ENCODE measurements around the gene SLC10A3. TPM values are rescaled to one million over a fixed set of nuclear protein-coding genes. Genes with fewer than 3 reads are reported as not detected.

The SLC10A3 gene
- polyA plus RNA-seq, 1 donor = 15.2 TPM

DNA sequence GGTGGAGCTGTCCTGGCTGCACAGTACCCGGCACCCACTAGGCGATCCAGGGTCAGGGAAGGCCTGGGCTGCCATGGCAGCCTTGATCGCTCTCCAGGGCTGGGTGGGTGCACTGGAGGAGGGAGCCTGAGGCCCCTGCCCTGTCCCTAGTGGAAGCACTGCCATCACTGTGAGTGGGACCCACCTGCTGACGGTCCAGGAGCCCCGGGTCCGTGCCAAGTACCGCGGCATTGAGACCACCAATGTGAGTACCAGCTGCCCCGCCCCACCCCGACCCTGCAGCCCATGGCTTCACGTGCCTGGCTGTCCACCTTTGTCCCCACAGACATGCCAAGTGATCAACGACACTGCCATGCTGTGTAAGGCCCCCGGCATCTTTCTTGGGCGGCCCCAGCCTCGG, 23.5 kb downstream of the SLC10A3 start:
- DNase-seq = no peak

DNA sequence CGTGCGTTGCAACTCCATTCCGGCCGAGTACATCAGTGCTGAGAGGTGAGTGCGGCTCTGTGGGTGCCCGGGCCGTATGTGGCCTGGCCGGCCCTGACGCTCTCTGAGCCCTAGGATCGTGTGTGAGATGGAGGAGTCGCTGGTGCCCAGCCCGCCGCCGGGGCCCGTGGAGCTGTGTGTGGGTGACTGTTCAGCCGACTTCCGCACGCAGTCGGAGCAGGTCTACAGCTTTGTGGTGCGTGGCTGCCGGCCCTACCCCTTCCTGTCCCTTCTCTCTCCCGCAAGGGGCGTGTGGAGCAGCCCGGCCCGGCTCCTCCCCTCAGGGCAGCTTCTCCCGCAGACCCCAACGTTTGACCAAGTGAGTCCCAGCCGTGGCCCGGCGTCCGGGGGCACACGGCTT, 24.4 kb downstream of the SLC10A3 start:
- no peak for DNase-seq

DNA sequence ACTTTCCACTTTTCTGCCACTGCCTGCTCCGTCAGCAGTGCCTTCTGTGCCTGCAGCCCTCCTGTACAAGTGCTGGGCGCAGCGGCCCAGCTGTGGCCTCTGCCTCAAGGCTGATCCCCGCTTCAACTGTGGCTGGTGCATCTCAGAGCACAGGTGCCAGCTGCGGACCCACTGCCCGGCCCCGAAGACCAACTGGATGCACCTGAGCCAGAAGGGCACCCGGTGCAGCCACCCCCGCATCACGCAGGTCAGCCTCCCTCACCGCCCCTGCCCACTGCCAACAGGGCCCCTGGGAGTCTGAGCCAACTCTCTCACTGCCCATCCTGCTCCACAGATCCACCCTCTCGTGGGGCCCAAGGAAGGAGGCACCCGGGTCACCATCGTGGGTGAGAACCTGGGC, 24.8 kb downstream of the SLC10A3 start:
- no peak for DNase-seq

DNA sequence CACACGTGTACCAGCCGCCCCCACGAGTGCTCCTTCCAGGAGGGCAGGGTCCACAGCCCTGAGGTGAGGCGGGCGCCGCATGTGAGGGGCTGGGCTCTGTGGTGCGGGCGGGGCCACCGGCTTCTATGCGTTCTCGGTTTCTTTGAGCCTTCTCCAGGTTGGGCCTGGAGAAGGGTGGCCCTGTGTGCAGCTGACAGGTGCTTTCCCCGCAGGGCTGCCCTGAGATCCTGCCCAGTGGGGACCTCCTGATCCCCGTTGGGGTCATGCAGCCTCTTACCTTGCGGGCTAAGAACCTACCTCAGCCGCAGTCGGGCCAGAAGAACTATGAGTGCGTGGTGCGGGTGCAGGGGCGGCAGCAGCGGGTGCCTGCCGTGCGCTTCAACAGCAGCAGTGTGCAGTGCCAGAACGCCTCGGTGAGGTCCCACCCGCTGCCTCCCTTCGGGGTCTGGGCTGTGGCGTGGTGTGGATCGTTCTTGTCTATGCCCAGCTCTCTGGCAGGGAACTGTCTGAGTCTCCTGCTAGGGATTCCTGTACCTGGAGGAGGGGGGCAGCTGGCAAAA, 25.5 kb downstream of the SLC10A3 start:
- DNase-seq = no peak

DNA sequence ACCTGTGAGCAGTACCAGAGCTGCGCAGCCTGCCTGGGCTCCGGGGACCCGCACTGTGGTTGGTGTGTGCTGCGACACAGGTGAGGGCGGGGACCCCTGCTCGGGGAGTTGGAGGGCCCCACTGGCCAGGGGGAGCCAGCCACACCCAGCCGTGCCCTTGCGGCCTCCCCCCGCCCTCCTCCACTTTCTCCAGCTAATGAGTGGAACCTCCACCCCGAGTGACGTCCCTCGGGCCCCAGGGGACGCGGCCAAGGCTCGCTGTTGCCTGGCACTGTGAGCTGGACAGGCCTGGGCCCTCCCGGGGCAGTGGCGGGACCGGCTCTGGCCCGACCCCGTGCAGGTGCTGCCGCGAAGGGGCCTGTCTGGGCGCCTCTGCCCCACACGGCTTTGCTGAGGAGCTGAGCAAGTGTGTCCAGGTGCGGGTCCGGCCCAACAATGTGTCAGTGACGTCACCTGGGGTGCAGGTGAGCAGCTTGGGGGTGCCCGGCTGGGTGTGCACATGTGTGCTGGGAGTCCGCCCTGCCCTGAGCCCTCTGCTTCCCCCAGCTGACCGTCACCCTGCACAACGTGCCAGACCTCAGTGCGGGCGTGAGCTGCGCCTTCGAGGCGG, 26.7 kb downstream of the SLC10A3 start:
- no peak for DNase-seq

DNA sequence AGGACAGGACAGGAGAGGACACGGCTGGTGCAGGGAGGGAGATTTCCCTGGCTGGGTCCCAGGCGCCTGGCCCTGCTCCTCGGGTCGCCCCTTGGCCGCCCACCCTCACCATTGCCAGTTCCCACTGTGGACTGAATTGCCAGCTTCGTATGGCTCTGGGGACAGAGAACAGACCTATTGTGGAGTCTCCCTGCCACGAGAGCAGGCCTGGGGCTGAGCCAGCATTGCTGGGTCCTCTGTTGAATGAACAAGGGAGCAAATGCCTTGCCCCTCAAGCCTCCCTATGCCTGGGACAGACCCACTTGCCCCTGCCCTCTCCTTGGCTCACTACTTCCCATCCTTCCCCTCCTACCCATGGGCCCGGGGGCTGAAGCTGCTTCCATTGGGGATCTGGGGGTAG, 28.0 kb downstream of the SLC10A3 start:
- DNase-seq = no peak

DNA sequence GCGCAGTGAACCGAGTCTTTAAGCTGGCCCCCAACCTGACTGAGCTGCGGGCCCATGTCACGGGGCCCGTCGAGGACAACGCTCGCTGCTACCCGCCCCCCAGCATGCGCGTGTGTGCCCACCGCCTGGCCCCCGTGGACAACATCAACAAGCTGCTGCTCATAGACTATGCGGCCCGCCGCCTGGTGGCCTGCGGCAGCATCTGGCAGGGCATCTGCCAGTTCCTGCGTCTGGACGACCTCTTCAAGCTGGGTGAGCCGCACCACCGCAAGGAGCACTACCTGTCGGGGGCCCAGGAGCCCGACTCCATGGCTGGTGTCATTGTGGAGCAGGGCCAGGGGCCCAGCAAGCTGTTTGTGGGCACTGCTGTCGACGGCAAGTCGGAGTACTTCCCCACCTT, 30.1 kb downstream of the SLC10A3 start:
- DNase-seq = no peak

DNA sequence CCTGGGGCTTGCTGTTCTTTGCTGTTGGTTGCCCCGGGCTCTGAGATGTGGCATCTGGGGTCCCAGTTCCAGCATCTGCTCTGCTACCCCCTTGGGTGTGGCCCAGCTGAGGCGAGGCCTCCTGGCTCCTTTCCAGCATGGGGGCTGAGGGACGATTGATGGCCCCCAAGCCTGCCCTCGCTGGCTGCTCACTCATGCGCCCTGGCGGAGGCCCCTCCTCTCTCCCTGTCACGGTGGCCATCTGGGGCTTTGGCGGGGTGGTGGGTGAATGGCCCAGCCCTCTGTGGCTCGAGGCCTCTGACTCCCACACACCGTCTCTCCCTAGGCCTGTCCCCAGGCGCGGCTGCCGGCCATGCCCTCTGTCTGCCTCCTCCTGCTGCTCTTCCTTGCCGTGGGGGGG, 30.6 kb downstream of the SLC10A3 start:
- no peak for DNase-seq

DNA sequence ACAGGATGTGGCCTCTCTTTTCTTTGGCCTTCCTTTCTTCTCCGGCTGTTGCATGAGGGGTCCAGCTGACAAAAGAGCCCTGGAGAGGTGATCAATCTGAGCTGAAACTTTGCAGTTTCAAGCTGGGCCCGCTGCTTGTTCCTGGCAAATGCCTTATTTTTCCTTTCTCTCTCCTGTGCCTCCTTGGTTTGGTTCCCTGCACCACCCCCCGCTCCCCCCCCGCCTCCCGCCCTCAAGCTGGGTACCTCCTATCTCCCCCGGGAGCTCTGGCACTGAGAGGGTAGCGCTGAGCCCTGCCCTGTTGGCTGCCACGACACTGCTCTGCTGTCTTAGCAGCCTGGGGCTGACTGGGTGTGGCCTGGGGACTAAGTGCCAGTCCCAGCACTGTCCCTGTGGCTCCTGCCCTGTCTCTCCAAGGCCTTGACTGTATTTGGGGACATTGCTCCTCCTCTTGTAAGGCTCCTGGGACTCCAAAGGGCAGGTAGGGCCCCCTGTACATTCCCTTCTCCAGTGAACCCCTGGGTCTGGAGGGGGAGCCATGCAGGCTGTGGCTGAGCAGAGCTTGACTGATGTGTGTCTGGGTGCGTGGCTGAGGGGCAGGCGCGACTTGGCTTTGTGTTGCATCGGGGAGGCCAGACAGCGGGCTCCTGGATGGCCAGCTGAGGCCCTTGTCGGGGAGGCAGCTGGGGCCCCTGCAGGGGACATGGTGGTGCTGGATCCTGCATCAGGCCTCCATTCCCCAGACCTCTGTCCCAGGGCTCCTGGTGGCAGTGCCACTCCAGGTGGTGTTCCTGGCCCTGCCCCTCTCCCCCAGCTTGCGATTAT, 31.3 kb downstream of the SLC10A3 start:
- DNase-seq = no peak

DNA sequence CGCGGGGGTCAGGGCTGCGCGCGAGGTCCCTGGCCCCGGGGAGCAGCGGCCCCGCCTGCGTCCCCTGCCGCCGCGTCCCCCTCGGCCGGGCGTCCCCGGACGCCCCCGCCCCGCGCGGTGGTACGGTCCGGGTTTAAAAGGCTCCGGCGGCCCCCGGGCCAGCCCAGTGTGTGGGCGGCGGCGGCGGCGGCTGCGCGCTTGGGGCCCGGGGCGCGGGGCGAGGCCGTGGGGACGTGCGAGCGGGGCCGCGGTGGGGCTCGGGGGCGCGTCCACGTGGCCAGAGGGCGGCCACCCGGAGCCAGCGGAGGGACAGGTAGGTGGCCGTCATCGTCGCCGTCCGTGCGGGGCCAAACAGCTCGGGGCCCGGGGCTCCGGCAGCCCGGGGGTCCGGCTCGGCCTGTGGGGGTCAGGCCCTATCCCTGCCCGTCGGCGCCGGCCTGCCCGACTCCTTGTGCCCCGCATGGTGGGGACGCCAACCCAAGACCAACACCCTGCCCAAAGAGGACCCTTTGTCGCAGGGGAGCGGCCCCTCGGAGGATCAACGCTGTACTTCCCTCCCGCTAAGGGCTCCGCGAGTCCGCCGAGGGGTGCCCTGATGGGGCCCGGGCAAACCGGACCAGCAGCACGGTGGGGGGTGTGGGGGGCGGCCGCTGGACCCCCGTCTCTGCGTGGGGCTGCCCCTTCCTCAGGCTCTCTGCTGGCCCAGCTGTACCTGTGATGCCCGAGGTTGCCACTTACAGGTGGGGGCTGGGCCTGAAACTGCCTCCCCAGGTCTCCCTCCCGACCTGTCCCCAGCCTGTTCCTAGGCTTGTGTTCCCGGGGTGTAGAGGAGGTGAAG, 32.1 kb downstream of the SLC10A3 start, which contains the start of gene PLXNA3:
PLXNA3 (plus strand) TSS at position 166 of the 838 bp plus-strand sequence. CDS start 1,903 bp downstream, outside the sequence.
- DNase-seq = no peak

DNA sequence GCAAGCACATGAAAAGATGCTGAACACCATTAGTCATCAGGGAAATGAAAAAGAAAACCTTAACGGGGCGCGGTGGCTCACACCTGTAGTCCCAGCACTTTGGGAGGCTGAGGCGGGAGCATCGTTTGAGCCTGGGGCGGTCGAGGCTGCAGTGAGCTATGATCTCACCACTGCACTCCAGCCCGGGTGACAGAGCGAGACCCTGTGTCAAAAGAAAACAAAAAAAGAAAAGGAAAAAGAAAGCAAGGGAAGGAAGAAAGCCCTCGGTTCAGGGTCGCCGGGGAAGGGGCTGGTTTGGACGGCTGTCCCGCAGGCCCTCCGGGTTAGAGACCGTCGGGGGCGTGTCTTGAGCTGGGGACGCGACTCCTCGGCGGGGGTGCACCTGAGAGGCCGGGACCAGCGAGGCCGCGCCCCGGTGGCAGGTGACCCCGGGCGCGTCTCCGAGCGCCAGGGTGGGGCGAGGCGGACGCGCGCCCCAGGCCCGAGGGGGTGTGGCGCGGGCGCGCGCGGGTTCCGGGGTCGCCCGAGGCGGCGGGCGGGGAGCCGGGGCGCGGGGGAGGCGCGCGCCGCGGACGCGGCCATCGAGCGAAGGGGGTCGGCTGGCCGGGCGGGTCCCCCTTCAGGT, 32.8 kb downstream of the SLC10A3 start:
- DNase-seq = no peak

DNA sequence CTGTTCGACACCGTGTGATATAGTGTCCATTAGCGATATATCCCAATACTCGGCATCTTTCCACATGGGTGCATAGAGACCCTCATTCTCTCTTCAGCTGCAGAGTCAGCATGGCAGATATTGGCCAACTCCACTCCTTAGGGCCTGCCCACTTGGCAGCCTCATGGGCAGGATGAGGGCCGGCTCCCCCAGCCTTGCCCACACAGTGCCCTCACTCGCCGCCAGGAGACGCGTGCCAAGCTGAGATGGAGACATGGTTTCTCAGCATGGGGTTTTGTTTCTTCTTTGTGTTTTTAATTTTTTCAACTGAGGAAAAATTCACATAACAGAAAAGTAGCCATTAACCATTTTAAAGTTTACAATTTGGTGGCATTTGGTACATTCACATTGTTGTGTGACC, 37.6 kb downstream of the SLC10A3 start:
- no peak for DNase-seq

DNA sequence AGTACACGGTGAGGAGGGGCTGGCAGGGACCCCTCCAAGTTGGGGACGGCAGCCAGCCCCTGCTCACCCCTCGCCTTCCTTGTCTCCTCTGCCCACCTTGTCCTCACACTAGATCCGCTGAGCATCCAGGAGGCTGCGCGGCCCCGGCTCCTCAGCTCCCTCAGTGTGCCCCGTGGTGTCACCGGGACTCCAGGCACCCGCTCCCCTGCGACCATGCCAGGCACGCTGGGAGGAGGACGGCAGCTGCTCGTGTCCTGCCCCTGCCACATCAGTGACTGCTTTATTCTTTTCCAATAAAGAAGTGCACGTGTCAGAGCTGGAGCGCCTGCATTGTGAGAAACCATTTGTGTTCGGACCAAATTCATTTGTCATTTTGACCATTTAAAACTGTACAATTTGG, 40.1 kb downstream of the SLC10A3 start:
- no peak for DNase-seq

DNA sequence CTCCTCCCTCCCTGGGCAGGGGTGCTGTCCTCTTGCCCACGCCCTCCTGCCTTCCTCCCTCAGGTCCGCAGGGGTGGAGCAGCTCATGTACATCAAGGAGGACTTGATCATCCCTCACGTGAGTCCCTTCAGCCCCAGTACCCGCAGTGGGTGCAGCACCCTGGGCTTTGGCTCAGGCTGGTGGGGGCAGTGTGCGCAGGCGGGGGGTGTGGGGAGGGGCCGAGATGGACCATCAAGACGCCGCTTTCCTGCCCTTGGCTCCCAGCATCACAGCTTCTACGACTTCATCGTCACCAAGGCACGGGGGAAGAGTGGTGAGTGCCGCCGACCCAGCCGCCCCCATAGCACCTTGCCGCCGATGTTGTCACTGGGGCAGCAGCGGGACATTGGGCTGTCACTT, 40.8 kb downstream of the SLC10A3 start:
- no peak for DNase-seq

DNA sequence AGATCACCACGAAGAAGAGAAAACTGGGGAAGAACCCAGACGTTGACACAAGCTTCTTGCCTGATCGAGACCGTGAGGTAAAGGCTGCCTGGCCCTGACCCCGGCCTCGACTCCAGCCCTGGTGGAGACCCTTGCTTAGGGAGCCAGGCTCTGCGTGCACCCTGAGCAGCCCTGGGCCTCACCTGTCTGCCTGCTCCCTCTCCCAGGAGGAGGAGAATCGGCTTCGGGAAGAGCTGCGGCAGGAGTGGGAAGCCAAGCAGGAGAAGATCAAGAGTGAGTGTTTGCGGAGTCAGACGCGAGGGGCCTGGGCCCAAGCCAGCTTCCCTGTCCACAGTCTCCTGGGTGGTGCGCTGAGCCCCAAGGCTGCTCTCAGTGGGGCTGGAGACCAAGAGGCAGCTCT, 41.9 kb downstream of the SLC10A3 start:
- no peak for DNase-seq

DNA sequence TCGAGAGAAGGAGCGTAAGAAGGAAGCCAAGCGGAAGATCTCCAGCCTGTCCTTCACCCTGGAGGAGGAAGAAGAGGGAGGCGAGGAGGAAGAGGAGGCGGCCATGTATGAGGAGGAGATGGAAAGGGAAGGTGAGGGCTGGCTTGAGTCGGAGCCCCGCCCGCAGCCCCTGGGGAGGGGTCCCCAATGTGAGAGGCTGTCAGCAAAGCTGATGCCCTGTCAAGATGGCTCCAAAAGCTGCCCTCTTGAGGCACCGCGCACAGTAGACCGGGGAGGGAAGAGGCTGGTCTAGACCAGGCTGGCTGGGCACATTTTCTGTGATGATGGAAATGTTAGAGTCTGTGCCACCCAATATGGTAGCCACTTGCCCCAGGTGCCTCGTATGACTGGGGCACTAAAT, 44.0 kb downstream of the SLC10A3 start:
- DNase-seq = no peak

DNA sequence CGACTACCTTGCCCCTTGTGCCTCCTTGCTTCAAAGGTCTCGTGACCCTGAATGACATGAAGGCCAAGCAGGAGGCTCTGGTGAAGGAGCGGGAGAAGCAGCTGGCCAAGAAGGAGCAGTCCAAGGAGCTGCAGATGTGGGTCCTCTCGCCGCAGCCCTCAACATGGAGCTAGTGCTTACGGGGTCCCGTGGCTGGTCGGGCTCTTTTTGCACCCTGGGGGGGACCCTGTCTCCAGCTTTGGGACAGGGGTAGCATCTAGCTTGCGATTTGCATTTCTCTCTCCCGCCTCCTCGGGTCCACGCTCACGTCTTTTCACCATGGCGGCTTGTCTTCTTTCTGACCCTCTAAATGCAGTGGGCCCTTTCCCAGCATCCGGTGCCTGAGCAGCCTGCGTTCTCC, 44.7 kb downstream of the SLC10A3 start:
- DNase-seq = no peak

DNA sequence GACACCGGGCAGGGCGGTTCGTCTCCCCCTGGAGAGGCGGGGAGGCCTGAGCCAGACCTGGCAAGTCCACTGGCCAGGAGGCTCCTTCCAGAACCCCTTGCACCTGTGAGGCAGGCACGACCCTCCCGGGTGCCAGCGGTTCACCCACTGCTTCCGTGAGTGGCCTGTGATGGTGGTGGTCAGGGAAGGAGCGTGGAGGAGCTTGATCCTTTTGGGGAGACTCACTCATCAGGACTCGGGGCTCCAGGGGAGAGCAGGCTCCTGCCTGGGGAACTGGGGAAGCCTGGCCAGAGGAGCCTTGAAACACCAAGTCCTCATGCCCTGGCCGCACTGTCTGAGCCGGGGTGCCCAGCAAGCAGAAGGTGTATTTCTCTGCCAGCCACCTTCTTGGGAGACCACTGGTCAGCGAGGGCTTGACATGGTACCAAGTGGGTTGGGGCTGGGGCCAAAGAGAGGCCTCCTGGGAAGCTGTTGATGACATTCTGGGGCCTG, 45.6 kb downstream of the SLC10A3 start:
- DNase-seq = no peak

DNA sequence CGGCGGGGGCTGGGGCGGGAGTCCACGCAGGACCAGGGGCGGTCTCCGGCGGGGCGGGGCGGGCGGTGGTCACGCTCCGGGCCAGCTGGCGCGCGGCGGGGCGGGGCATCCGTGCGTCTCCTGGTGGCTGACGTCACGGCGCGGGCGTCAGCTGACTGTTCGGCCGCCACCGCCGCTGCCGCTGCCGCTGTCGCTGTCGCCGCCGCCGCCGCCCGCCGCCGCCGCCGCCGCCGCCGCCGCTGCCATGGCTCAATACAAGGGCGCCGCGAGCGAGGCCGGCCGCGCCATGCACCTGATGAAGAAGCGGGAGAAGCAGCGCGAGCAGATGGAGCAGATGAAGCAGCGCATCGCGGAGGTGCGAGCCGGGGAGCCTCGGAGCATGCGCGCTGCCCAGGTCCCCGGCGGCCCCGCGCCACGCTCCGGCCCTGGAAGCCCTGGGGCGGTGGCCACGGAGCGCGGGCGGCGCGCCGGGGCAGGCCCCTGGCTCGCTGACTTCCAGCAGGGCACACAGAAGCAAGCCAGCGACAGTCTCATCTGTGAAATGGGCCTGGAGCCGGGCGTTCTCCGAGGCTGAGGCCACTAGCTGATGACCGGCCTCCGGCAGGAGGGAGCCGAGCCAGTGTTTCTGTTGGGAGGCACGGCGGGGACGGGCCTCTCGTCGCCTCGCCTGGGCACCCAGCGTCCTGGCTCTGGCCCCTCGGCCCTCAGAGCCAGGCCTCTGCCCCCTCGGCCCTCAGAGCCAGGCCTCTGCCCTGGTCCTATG, 46.3 kb downstream of the SLC10A3 start, which contains the start of gene FAM50A:
FAM50A (plus strand) TSS at position 150 of the 763 bp plus-strand sequence; CDS start at position 245, 95 bp downstream.
- DNase-seq = no peak

DNA sequence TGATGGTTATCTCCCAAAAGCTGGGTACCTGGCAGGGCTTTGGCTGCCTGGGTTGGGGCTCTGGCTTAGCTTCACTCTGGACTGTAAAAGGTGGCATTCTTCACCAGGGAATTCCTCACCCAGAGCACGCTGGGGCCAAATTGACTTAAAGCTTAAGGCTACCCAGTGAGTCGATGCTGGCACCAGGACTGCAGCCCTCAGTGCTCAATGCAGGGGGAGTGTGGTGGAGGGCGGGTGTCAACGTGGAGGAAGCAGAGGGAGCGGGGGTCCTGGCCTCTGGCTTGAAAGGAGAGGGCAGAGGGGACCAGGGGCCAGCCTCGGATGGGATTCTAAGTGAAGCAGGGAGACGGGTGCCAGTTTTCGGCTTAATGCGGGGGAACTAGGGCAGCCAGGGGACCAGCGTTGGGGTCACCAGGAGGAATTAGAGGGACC, 46.9 kb downstream of the SLC10A3 start:
- no peak for DNase-seq

All from left kidney (tissue), 2 donors.